Measurements from ENCODE around the gene FUT7. TPM values are rescaled to one million over a fixed set of nuclear protein-coding genes. Genes with fewer than 3 reads are reported as not detected.
A peak's percentile ranks its signal among the peaks of the same experiment; 100 is the strongest.

FUT7 gene
- polyA plus RNA-seq, 3 donors: 0.07 to 0.15 (median 0.12) TPM

GRCh38 chr9:136996361-136997292, 35.3 kb downstream of the FUT7 start, which contains the start of gene CLIC3:
TSS of gene CLIC3 (minus strand) at chr9:136996568. CDS start at chr9:136996543, 25 bp downstream.
- no peak for DNase-seq (ENCODE audit: extremely low read depth in 1 of 11, low read depth in 9 of 11, low spot score in 4 of 11)

- no peak for DNase-seq (ENCODE audit: extremely low read depth in 1 of 11, low read depth in 9 of 11, low spot score in 4 of 11)
Measured at GRCh38 chr9:136995772-136996311, 36.0 kb downstream of the FUT7 start.

- DNase-seq (ENCODE audit: extremely low read depth in 1 of 11, low read depth in 9 of 11, low spot score in 4 of 11): no peak
Measured at GRCh38 chr9:136995362-136995761, 36.5 kb downstream of the FUT7 start.

GRCh38 chr9:136994888-136995230, 37.0 kb downstream of the FUT7 start:
- no peak for DNase-seq (ENCODE audit: extremely low read depth in 1 of 11, low read depth in 9 of 11, low spot score in 4 of 11)

- DNase-seq (ENCODE audit: extremely low read depth in 1 of 11, low read depth in 9 of 11, low spot score in 4 of 11): no peak
Measured at GRCh38 chr9:136994180-136994887, 37.6 kb downstream of the FUT7 start.

GRCh38 chr9:136992819-136993369, 39.0 kb downstream of the FUT7 start:
- no peak for DNase-seq (ENCODE audit: extremely low read depth in 1 of 11, low read depth in 9 of 11, low spot score in 4 of 11)

- peak in 10 of 11 donors; percentile 47 to 87 (median 80) for DNase-seq (ENCODE audit: extremely low read depth in 1 of 11, low read depth in 9 of 11, low spot score in 4 of 11)
Measured at GRCh38 chr9:136991993-136992818, 39.7 kb downstream of the FUT7 start, which contains the start of gene PAXX. TSS of gene PAXX (plus strand) at chr9:136992422. CDS start at chr9:136992444, 22 bp downstream.

- DNase-seq (ENCODE audit: extremely low read depth in 1 of 11, low read depth in 9 of 11, low spot score in 4 of 11): no peak
Measured at GRCh38 chr9:136990242-136990911, 41.5 kb downstream of the FUT7 start.

GRCh38 chr9:136988872-136989271, 43.0 kb downstream of the FUT7 start:
- no peak for DNase-seq (ENCODE audit: extremely low read depth in 1 of 11, low read depth in 9 of 11, low spot score in 4 of 11)

GRCh38 chr9:136985853-136986252, 46.0 kb downstream of the FUT7 start:
- no peak for DNase-seq (ENCODE audit: extremely low read depth in 1 of 11, low read depth in 9 of 11, low spot score in 4 of 11)

GRCh38 chr9:136985027-136985602, 46.8 kb downstream of the FUT7 start:
- no peak for DNase-seq (ENCODE audit: extremely low read depth in 1 of 11, low read depth in 9 of 11, low spot score in 4 of 11)

GRCh38 chr9:136984464-136985026, 47.3 kb downstream of the FUT7 start:
- DNase-seq (ENCODE audit: extremely low read depth in 1 of 11, low read depth in 9 of 11, low spot score in 4 of 11): no peak

GRCh38 chr9:136983656-136984314, 48.1 kb downstream of the FUT7 start:
- no peak for DNase-seq (ENCODE audit: extremely low read depth in 1 of 11, low read depth in 9 of 11, low spot score in 4 of 11)

GRCh38 chr9:136983167-136983566, 48.7 kb downstream of the FUT7 start:
- no peak for DNase-seq (ENCODE audit: extremely low read depth in 1 of 11, low read depth in 9 of 11, low spot score in 4 of 11)

GRCh38 chr9:136982232-136983051, 49.4 kb downstream of the FUT7 start, which contains the start of gene LCNL1:
TSS of gene LCNL1 (plus strand) at chr9:136982993. CDS start at chr9:136983587, 594 bp downstream.
- DNase-seq (ENCODE audit: extremely low read depth in 1 of 11, low read depth in 9 of 11, low spot score in 4 of 11): no peak

GRCh38 chr9:136981588-136982231, 50.2 kb downstream of the FUT7 start:
- DNase-seq (ENCODE audit: extremely low read depth in 1 of 11, low read depth in 9 of 11, low spot score in 4 of 11): no peak

Data from renal cortex interstitium (tissue), 11 donors.